K562 (cell line): Measurements from ENCODE around the gene P2RX2. TPM values are rescaled to one million over a fixed set of nuclear protein-coding genes. Genes with fewer than 3 reads are reported as not detected.

Experiments
- ATAC-seq: fragments of 200-7000 bp; cut with Tn5 transposase; 3 replicates; pipeline ENCODE4 v1.9.1; 2020; ENCODE audit warnings: moderate library complexity
- BruUV-seq: library from RNA; stranded (reverse); fragments of 400-500 nt; replicated peaks from 2 replicates; lab custom pipeline; 2021; lab: Mats Ljungman, UMichigan
- CTCF ChIA-PET: fragments of 300-600 bp; formaldehyde crosslinking; extraction: SDS; loops from one replicate; lab custom pipeline; 2021; ENCODE audit warnings: low intra/inter-chr PET ratio; lab: Yijun Ruan, JAX
- POLR2A ChIA-PET: fragments of 300-600, 350-650 bp; sonication (Branson Sonifier 250); formaldehyde crosslinking; extraction: SDS; loops from one replicate; lab custom pipeline; 2021; ENCODE audit warnings: antibody characterized with exemption, inconsistent platforms; lab: Yijun Ruan, JAX
- DNase-seq, 4 experiments: peaks; one replicate each; pipeline versions ENCODE4 v3.0.0 to v3.0.0-alpha.2; 2011 to 2018; ENCODE audit warnings: low spot score in 3 of 4, mixed read lengths in 3 of 4; ENCODE audit errors: extremely low read depth in 1 of 4
- FAIRE-seq: peaks from 2 replicates; lab custom pipeline; 2011; peaks lifted over from hg19 to GRCh38; lab: Jason Lieb, UNC
- H2AFZ ChIP-seq: 2 replicates; pipeline ENCODE4 v1.6.0; 2011; ENCODE audit warnings: low read depth, low read length, control low read depth, inconsistent platforms
- H3K27ac ChIP-seq: fragments of 200-600 bp; 3 replicates; pipeline ENCODE4 v1.8.0; 2011; ENCODE audit warnings: low read depth, mild to moderate bottlenecking, control low read depth, inconsistent platforms, low read length, moderate library complexity, mixed read lengths; ENCODE audit errors: extremely low read depth
- H3K27me3 ChIP-seq, 2 experiments: fragments of 300-600 bp in 1 of 2; 2 replicates in 1 of 2; 3 replicates in 1 of 2; pipeline versions ENCODE4 v1.6.0 to v1.8.0; 2011; ENCODE audit warnings: inconsistent platforms in 2 of 2, low read length in 2 of 2, mild to moderate bottlenecking in 1 of 2, mixed read lengths in 1 of 2, moderate library complexity in 1 of 2; ENCODE audit not compliant: control insufficient read depth in 2 of 2, insufficient read depth in 2 of 2
- H3K36me3 ChIP-seq: fragments of 300-600 bp; 3 replicates; pipeline ENCODE4 v1.8.0; 2011; ENCODE audit warnings: mild to moderate bottlenecking, low read length, inconsistent platforms; ENCODE audit not compliant: control insufficient read depth, insufficient read depth
- H3K4me1 ChIP-seq, 2 experiments: fragments of 200-600 bp in 1 of 2; replicated peaks in 1 of 2; 2 replicates in 1 of 2; 3 replicates in 1 of 2; pipeline versions ENCODE4 v1.5.1 to v1.8.0; 2011; ENCODE audit warnings: inconsistent platforms in 2 of 2, low read length in 2 of 2, mild to moderate bottlenecking in 1 of 2, mixed read lengths in 1 of 2, moderate library complexity in 1 of 2; ENCODE audit not compliant: control insufficient read depth in 2 of 2, insufficient read depth in 2 of 2
- H3K4me2 ChIP-seq: 2 replicates; pipeline ENCODE4 v1.6.1; 2011; ENCODE audit warnings: low read length, control low read depth, inconsistent platforms, mixed read lengths; ENCODE audit not compliant: insufficient read depth
- H3K4me3 ChIP-seq: fragments of 200-600 bp; sonication (generic), shearing (Covaris generic); 2 replicates; pipeline ENCODE4 v1.5.1; 2016; ENCODE audit warnings: control low read depth, inconsistent platforms
- H3K79me2 ChIP-seq: fragments of 200-600 bp; 3 replicates; pipeline ENCODE4 v1.8.0; 2011; ENCODE audit warnings: low read length, inconsistent platforms; ENCODE audit not compliant: control insufficient read depth, insufficient read depth
- H3K9ac ChIP-seq, 2 experiments: 2 replicates each; pipeline versions ENCODE4 v1.6.0 to v1.6.1; 2011; ENCODE audit warnings: low read depth in 2 of 2, low read length in 2 of 2, control low read depth in 1 of 2, inconsistent platforms in 1 of 2, mild to moderate bottlenecking in 1 of 2, mixed read lengths in 1 of 2; ENCODE audit not compliant: insufficient read depth in 1 of 2
- H3K9me1 ChIP-seq: one replicate; pipeline ENCODE4 v1.6.0; 2011; ENCODE audit warnings: inconsistent platforms, mild to moderate bottlenecking, low read length, moderate library complexity; ENCODE audit not compliant: control insufficient read depth, insufficient read depth
- H3K9me3 ChIP-seq: replicated peaks from 2 replicates; pipeline ENCODE4 v1.5.1; 2011; ENCODE audit warnings: low read depth, low read length, inconsistent platforms; ENCODE audit not compliant: control insufficient read depth, insufficient read depth
- H4K20me1 ChIP-seq: replicated peaks from 2 replicates; pipeline ENCODE4 v1.6.1; 2011; ENCODE audit warnings: low read length, inconsistent platforms, mixed read lengths; ENCODE audit not compliant: control insufficient read depth, insufficient read depth
- CBFA2T3 ChIP-seq: fragments of 450-650 bp; IDR thresholded peaks from 2 replicates; pipeline ENCODE4 v1.6.1; 2017
- FOXJ2 ChIP-seq: fragments of 200-800 bp; sonication (Bioruptor generic); IDR thresholded peaks from 2 replicates; pipeline ENCODE4 v1.6.1; 2016; ENCODE audit warnings: missing genetic modification characterization, missing compliant biosample characterization
- KAT8 ChIP-seq: fragments of 450-650 bp; IDR thresholded peaks from 2 replicates; pipeline ENCODE4 v1.6.1; 2016; ENCODE audit warnings: low read depth, mild to moderate bottlenecking
- POLR2G ChIP-seq: fragments of 200-400 bp; formaldehyde crosslinking; IDR thresholded peaks from 2 replicates; pipeline ENCODE4 v1.6.1; 2017; ENCODE audit warnings: low read depth, mild to moderate bottlenecking, antibody characterized with exemption, low read length, moderate library complexity
- PYGO2 ChIP-seq: fragments of 450-650 bp; IDR thresholded peaks from 2 replicates; pipeline ENCODE4 v1.6.1; 2016; ENCODE audit warnings: mild to moderate bottlenecking, missing genetic modification characterization, moderate library complexity, missing compliant biosample characterization
- SMARCB1 ChIP-seq: IDR thresholded peaks from 2 replicates; pipeline ENCODE4 v1.6.1; 2011; ENCODE audit warnings: improper control_type of control experiment, low read depth; ENCODE audit not compliant: insufficient read length
- ZNF77 ChIP-seq: fragments of 250-450 bp; sonication (Bioruptor Pico); IDR thresholded peaks from 2 replicates; pipeline ENCODE4 v1.5.0; 2020
- WGBS: fragments of 100-300 bp; shearing (Covaris generic); methylation state at CpG from one replicate; pipeline ENCODE4 v1.1.6; 2016; ENCODE audit warnings: low coverage, mixed read lengths; ENCODE audit not compliant: insufficient coverage; ENCODE audit errors: missing lambda C conversion rate; 5-methylcytosine and 5-hydroxymethylcytosine counted together
- in situ Hi-C: fragments of 300-500 bp; cut with MboI; formaldehyde crosslinking; loops from 4 replicates; pipeline ENCODE4 v1.15.0; 2018; ENCODE audit warnings: inconsistent platforms, mixed read lengths
- intact Hi-C: fragments of 100-400 bp; cut with micrococcal nuclease; formaldehyde crosslinking; loops from 2 replicates; pipeline ENCODE4 v1.14.2; 2022
- polyA plus RNA-seq, 8 experiments: library from polyadenylated mRNA; depleted of rRNA in 4 of 8; stranded (reverse) in 5 of 8; unstranded in 3 of 8; fragments of >200 nt; fragmentation: Nextera tagmentation in 2 of 8; fragmentation: Illumina TruSeq in 1 of 8; extraction: Ambion mirVana in 2 of 8; extraction: Trizol in 1 of 8; gene quantifications; 2 replicates each; pipeline versions ENCODE4 v1.2.1 to v1.2.3, GENCODE V29; 2011 to 2014; ENCODE audit warnings: inconsistent platforms in 1 of 8, missing spikeins in 1 of 8
- total RNA-seq, 7 experiments: library from RNA; depleted of rRNA in 6 of 7; stranded (reverse); fragments of >200 nt in 6 of 7; fragmentation: Illumina TruSeq in 2 of 7; extraction: Trizol in 2 of 7; gene quantifications; 2 replicates each; pipeline versions ENCODE4 v1.2.1 to v1.2.3, GENCODE V29; 2011 to 2021; ENCODE audit warnings: low replicate concordance in 1 of 7
- TF ChIP-seq, protein P1 (sequence below): sonication (generic); formaldehyde crosslinking; IDR thresholded peaks from 2 replicates; pipeline ENCODE4 v1.8.1; 2023; ENCODE audit warnings: mild to moderate bottlenecking, missing genetic modification reagents

P2RX2 gene
- total and polyA plus RNA-seq, 9 of the 15 experiments (the other 6 are each of a cell fraction or from before 2014, with no cell fraction given): not detected

DNA sequence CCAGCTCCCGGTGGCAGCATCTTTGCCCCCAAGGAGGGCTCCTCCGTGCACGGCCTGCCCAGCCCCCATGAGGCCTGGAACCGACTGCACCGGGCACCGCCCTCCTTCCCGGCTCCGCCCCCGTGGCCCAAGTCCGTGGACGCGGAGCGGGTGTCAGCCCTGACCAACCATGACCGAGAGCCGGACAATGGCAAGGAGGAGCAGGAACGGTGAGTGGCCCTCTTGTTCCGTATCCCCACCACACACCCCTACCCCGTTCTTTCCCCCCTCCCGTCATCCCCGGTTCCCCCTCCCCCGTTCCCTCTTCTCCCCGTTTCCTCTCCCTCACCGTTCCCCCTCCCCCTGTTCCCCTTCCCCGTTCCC, 36.5 kb upstream of the P2RX2 start:
- DNase-seq: no peak
- in situ Hi-C loops: no loop called here
- no peaks in the 10 kb centered on the region for H3K27me3 ChIP-seq
- peaks cover 0 to 21% of the 10 kb centered on the region in 2 experiments; a peak in 2 of 5 replicates for H3K4me1 ChIP-seq
- H3K79me2 ChIP-seq: no peaks in the 10 kb centered on the region
- intact Hi-C loops: no loop called here
- H2AFZ ChIP-seq: no peak overlapping the region
- no peak for TF ChIP-seq ZNF77 (CRISPR knock-in tag)
- TF ChIP-seq KAT8: no peak
- TF ChIP-seq POLR2G: peak; percentile 50; the same call in 1 of the 2 replicates
- no peak for TF ChIP-seq FOXJ2 (tag)
- TF ChIP-seq, protein P1, sequence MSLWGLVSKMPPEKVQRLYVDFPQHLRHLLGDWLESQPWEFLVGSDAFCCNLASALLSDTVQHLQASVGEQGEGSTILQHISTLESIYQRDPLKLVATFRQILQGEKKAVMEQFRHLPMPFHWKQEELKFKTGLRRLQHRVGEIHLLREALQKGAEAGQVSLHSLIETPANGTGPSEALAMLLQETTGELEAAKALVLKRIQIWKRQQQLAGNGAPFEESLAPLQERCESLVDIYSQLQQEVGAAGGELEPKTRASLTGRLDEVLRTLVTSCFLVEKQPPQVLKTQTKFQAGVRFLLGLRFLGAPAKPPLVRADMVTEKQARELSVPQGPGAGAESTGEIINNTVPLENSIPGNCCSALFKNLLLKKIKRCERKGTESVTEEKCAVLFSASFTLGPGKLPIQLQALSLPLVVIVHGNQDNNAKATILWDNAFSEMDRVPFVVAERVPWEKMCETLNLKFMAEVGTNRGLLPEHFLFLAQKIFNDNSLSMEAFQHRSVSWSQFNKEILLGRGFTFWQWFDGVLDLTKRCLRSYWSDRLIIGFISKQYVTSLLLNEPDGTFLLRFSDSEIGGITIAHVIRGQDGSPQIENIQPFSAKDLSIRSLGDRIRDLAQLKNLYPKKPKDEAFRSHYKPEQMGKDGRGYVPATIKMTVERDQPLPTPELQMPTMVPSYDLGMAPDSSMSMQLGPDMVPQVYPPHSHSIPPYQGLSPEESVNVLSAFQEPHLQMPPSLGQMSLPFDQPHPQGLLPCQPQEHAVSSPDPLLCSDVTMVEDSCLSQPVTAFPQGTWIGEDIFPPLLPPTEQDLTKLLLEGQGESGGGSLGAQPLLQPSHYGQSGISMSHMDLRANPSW (CRISPR knock-in tag): no peak
- TF ChIP-seq CBFA2T3: no peak
- TF ChIP-seq PYGO2: no peak
- TF ChIP-seq SMARCB1: no peak
- H3K9me3 ChIP-seq: no peaks in the 10 kb centered on the region
- CTCF ChIA-PET: no interaction called here
- POLR2A ChIA-PET: no interaction called here
- no peak for FAIRE-seq
- H3K36me3 ChIP-seq: peaks cover 51% of the 10 kb centered on the region; the same call in 2 of the 3 replicates
- no peaks in the 10 kb centered on the region; the same call in 1 of the 2 replicates for H4K20me1 ChIP-seq
- H3K9me1 ChIP-seq: no peaks in the 10 kb centered on the region
- H3K9ac ChIP-seq: no peak overlapping the region
- 96% methylated on average over 13 of the region's 24 CpGs for WGBS
- H3K4me3 ChIP-seq: no peak overlapping the region
- H3K4me2 ChIP-seq: no peak overlapping the region
- no peak overlapping the region for H3K27ac ChIP-seq
- no peak for ATAC-seq
- BruUV-seq: no TSS peak
